BE2C (cell line): ENCODE measurements around the gene NECTIN3.

Experiments used
- DNase-seq: peaks from one replicate; pipeline ENCODE4 v3.0.0-alpha.2; 2020
- H3K27me3 ChIP-seq: fragments of 250-450 bp; sonication (Bioruptor Pico); 2 replicates; pipeline ENCODE4 v1.5.1; 2020; ENCODE audit warnings: mild to moderate bottlenecking
- H3K36me3 ChIP-seq: fragments of 250-450 bp; sonication (Bioruptor Pico); 2 replicates; pipeline ENCODE4 v1.5.1; 2020; ENCODE audit warnings: mild to moderate bottlenecking
- H3K4me1 ChIP-seq: fragments of 250-450 bp; sonication (Bioruptor Pico); 2 replicates; pipeline ENCODE4 v1.5.1; 2020
- H3K4me3 ChIP-seq: 2 replicates; pipeline ENCODE4 v1.5.1; 2011; ENCODE audit warnings: low read depth, low read length
- H3K9me3 ChIP-seq: fragments of 250-450 bp; sonication (Bioruptor Pico); 2 replicates; pipeline ENCODE4 v1.5.1; 2020
- TF ChIP-seq, protein P1 (sequence below): IDR thresholded peaks from 2 replicates; pipeline ENCODE4 v1.5.1; 2012; ENCODE audit warnings: mild to moderate bottlenecking, low read depth, low read length

The NECTIN3 gene

DNA sequence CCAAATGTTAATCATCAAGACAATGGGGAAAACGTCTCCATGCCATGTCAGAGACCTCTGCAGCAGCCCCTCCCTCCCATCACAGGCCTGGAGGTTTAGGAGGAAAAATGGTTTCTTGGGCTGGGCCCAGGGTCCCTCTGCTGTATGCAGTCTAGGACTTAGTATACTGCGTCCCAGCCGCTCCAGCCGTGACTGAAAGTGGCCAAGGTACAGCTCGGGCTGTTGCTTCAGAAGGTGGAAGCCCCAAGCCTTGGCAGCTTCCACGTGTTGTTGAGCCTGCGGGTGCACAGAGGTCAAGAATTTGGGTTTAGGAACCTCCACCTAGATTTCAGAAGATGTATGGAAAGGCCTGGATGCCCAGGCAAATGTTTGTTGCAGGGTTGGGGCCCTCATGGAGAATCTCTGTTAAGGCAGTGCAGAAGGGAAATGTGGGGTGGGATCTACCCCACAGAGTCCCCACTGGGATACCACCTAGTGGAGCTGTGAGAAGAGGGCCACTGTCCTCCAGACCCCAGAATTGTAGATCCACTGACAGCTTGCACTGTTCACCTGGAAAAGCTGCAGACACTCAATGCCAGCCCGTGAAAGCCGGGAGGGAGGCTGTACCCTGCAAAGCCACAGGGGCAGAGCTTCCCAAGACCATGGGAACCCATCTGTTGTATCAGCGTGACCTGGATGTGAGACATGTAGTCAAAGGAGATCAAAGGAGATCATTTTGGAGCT lies 25.0 kb downstream of the NECTIN3 start:
- Histone ChIP-seq H3K27me3 (no peaks in the 10 kb centered on the region), H3K4me3 (no peak overlapping the region), H3K36me3 (no peaks in the 10 kb centered on the region), H3K9me3 (no peaks in the 10 kb centered on the region), H3K4me1 (no peaks in the 10 kb centered on the region)
- TF ChIP-seq, protein P1, sequence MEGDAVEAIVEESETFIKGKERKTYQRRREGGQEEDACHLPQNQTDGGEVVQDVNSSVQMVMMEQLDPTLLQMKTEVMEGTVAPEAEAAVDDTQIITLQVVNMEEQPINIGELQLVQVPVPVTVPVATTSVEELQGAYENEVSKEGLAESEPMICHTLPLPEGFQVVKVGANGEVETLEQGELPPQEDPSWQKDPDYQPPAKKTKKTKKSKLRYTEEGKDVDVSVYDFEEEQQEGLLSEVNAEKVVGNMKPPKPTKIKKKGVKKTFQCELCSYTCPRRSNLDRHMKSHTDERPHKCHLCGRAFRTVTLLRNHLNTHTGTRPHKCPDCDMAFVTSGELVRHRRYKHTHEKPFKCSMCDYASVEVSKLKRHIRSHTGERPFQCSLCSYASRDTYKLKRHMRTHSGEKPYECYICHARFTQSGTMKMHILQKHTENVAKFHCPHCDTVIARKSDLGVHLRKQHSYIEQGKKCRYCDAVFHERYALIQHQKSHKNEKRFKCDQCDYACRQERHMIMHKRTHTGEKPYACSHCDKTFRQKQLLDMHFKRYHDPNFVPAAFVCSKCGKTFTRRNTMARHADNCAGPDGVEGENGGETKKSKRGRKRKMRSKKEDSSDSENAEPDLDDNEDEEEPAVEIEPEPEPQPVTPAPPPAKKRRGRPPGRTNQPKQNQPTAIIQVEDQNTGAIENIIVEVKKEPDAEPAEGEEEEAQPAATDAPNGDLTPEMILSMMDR, result no peak
- no peak for DNase-seq

DNA sequence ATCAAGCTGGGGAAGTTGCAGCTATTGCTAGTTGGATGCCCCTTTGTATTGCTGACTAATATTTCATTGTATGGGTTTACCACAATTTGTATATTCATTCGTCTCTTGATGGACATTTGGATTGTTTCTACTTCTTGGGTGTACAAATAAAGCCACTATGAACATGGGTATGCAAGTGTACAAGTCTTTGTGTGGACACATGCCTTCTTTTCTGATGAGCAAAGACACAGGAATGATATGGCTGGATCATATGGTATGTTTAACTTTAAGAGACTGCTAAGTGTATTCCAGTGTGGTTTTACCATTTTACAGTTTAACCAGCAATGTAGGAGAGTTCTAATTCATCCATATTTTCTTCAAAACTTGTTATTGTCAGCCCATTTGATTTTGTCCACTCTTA lies 32.2 kb downstream of the NECTIN3 start:
- H3K4me1 ChIP-seq, result no peaks in the 10 kb centered on the region
- H3K36me3 ChIP-seq, result no peaks in the 10 kb centered on the region
- DNase-seq, result no peak
- no peak overlapping the region for H3K4me3 ChIP-seq
- no peaks in the 10 kb centered on the region for H3K27me3 ChIP-seq
- TF ChIP-seq, protein P1, result no peak
- no peaks in the 10 kb centered on the region for H3K9me3 ChIP-seq

DNA sequence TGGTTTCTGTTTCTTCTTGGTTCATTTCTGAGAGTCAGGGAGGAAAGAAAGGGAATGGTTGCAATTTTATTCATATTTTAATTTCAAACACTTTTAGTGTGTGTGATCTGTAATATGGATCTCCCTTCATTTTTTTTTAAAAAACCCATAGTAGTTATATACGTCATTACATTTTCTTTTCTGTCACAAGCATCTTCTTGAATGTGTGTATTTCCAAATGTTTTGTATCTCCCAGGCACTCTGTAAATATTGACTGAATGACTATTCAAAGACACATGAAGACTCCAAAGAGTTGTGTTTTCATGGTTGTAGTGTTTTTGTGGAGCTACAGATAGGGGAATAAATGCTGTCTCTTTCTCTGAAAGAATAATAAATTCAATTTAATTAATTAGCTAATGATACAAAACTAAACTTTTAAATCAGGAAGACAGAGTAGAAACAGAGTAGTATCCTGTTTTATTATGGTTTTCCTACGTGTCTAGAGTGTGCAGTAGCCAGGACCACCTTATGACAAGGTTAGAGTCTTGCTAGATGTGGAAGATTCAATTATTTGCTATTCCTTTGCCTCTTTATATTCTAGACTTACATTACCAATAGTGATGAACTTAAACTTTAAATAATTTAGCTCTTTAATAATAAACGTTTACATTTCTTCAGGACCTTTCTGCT lies 35.5 kb downstream of the NECTIN3 start:
- TF ChIP-seq, protein P1, result no peak
- DNase-seq, result no peak
- H3K4me1 ChIP-seq, result no peaks in the 10 kb centered on the region
- H3K27me3 ChIP-seq, result no peaks in the 10 kb centered on the region
- H3K9me3 ChIP-seq, result no peaks in the 10 kb centered on the region
- H3K36me3 ChIP-seq, result no peaks in the 10 kb centered on the region
- H3K4me3 ChIP-seq, result no peak overlapping the region

DNA sequence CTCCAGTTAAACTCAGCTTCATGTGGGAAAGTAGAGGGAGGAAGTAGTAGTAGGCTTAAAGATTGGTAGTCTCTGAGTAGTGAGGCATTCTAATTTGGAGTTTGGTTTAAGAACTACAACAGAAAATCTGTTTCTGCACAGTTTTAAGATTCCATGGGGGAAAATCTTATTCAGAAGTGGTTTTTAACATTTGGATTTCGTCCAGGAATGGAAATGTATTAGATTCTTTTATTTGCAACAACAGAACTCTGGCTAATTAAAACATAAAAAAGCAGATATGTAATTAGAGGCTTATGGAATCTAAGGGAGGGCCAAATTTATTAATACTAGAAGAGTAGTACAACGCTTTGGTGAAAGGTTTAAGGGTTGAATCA lies 36.0 kb downstream of the NECTIN3 start:
- H3K4me1 ChIP-seq, result no peaks in the 10 kb centered on the region
- DNase-seq, result no peak
- H3K4me3 ChIP-seq, result no peak overlapping the region
- H3K9me3 ChIP-seq, result no peaks in the 10 kb centered on the region
- no peaks in the 10 kb centered on the region for H3K36me3 ChIP-seq
- no peaks in the 10 kb centered on the region for H3K27me3 ChIP-seq
- TF ChIP-seq, protein P1, result no peak

DNA sequence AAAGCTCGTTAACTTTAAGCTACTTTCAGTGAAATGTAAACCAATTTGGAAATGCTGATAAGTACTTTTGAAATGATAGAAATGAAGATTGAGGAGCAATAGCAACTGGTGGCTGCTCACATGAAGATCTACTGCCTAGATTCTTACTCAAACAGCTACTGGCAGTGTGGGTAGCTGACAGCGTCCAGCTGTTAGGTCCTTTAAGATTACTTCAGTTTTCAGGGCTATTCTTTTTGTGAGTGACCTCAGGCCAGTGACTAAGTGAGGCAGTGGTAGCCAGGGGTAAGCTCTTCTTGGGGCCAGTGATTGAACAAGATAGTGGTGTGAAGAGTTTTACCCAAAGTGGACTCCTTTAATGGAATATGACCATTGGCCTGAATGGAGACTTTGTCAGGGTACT lies 41.3 kb downstream of the NECTIN3 start:
- DNase-seq, result no peak
- Histone ChIP-seq H3K27me3 (no peaks in the 10 kb centered on the region), H3K36me3 (no peaks in the 10 kb centered on the region), H3K4me1 (no peaks in the 10 kb centered on the region), H3K4me3 (no peak overlapping the region), H3K9me3 (no peaks in the 10 kb centered on the region)
- TF ChIP-seq, protein P1, result no peak

DNA sequence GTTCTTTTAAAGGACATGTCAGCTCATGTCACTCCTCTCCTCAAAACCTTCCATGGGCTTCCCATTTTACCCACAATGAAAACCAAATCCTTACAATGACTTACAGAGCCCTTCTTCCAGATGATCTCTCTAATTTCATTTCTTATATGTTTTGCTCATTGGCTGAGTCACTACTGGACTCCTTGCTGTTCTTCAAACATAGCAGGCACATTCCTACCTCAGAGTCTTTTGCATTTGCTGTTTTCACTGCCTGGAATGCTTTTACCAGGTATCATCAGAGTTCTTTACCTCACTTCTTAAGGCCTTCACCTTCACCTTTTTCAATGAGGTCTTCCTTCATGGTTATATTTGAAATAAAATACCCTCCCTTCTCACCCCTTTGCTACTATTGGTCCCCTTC lies 57.3 kb downstream of the NECTIN3 start:
- Histone ChIP-seq H3K36me3 (no peaks in the 10 kb centered on the region), H3K4me1 (no peaks in the 10 kb centered on the region), H3K4me3 (no peak overlapping the region), H3K9me3 (no peaks in the 10 kb centered on the region), H3K27me3 (no peaks in the 10 kb centered on the region)
- TF ChIP-seq, protein P1, result no peak
- DNase-seq, result no peak
